HG03432 (cell line): ENCODE results near the gene COL23A1.

Source experiments
- ATAC-seq: cut with Tn5 transposase; IDR thresholded peaks from one replicate; pipeline ENCODE4 v1.9.1; 2021; ENCODE audit warnings: mild to moderate bottlenecking, moderate library complexity; ENCODE audit not compliant: unreplicated experiment

COL23A1 gene

DNA sequence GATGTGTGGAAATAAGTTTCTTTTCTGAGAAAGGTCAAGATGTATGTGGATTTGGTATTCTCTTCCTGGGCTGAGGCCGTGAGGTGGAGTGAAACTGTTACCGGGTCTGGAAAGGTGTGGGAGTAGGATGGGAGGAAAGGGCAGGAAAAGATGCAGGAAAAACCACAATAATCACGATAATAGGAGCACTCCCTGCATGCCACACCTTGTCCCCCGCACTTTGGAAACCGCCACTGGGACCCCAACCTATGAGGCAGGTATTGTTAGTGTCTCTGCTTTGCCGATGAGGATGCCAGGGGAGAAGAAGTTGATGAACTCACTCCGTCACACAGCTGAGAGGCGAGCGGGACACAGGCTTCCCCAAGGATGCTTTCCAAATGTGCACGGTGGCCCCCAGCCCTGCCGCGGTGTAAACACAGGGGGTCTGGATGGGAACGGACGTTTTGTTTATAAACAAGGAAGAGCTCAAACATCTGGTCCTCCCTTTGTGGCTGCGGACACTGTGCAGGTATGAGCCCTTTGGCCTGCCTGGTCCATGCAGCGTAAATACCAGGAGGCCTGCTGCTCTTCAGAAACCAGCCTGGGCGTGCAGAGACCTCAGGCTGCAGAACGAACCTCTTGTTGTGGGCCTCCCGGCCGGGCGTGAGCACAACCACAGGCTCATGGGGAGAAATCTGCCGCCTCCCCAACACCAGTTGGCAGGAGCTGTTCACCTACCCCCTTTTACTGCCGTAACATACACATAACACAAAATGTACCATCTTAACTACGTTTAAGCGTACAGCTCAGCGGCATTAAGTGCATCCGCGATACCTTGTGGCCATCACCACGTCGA lies 126.7 kb downstream of the COL23A1 start:
- ATAC-seq, result no peak

DNA sequence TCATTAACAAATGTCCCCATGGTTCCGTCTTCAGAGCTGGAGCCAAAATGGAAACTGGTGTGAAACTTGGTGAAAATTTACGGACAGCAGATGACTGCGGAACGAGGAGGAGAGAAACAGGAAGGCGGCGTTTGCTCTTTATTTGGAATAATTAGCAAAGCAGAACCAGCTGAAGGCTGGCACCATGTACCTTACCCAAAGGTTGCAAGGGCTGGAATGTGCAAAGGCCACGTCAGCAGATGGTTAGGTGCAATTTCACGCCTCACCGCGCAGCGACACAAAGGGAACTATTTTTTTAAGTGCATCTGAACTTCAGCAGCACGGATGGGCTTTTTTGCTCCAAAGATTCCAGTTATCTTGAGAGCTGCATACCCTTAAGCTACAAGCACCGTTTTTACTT lies 127.4 kb downstream of the COL23A1 start:
- ATAC-seq, result no peak

DNA sequence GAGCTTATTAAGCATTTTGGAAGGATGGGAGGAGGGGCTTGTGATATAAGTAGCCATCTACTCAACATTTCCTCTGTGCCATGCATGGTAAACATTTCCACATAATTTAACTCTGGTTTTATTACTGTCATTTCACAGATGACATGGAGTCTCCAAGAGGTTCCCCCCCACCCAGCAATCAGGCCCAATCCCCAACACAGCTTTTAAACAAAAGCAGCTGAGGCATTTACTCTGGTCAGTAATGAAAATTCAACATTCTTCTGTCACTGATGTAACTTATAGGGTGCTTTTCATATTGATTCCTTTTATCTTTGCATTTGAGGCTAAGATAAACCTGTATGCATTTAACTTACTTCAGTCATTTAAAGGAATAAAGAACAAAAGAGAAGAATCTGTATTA lies 128.1 kb downstream of the COL23A1 start:
- no peak for ATAC-seq

DNA sequence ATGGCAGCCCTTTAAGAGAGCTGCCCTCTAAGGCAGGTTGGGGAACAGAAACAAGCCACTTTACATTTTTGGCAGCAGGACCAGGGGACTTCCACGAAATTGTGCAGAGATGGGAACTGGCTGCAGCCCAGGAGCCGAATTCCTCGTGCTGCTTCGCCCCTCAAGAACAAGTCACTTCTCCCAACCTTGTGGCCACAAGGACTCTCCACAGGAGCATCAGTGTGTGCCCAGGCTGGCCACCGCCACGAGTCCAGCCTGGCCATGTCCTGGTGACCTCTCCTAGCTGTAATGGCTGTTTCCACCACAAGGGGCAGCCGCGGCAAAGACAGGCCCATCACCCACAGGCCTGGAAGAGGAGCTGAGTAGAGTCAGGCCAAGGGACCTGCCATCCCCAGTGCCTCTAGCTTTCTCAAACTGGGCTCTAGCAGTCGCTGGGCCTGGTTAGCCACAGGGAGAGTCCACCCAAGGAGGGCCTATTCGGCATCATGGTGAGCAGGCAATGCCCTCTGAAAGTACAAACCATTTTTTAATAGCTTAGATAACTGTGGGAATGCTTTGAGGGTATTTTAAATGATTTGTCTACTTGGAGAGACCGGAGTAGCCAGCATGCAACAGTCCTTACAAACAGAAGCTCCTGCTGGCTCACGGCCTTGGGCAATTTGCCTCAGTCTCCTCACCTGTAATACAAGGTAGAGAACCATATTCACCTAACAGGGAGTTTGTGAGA lies 129.0 kb downstream of the COL23A1 start:
- ATAC-seq, result no peak

DNA sequence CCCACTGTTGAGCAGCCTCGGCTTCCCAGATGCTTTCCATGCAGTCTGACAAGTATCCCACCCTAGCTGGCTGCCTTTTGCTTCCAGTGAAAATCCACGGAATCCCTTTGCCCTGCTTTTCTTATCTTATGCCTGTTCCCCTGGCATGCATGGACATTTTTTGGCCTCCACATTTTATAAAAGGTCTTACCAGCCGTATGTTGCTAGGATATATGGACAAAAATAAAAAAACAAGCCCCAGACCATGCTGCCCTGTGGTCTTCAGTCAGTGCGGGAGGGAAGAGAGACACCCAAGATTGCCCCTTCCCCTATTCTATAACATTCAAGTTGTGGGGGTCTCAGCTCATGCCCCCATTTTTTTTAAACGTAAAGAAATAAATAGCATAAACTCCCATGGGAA lies 129.6 kb downstream of the COL23A1 start:
- no peak for ATAC-seq

DNA sequence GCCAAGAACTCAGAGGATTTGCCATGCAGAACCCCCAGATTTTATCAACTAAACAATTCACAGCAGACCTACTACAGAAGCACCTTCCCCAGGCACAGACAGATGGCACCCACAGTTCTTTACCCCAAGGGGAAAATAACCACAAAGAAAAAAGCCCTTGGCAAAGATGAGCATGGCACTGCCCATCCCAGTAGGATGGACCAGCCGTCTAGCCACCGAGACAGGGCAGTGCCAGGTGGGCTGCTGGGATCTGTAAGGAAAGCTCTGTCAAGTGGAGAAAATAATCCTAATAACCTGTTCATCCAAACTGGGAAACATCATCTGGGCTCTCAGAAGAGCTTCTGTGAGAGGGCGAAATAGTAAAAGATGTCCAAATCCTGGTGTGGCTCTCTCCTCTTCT lies 130.0 kb downstream of the COL23A1 start:
- no peak for ATAC-seq

DNA sequence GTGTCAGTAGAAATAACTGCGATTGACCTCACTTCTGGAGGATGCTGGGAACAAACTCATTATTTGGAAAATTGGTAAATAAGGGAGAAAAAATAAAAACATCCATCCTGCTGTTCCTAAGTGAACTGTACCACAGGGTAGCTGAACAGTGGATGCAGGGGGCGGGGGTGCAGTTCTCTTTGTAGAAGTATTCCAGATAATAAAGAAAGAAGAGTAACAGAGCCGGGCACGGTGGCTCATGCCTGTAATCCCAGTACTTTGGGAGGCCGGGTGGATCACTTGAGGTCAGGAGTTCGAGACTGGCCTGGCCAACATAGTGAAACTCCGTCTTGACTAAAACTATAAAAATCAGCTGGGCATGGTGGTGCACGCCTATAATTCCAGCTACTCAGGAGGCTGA lies 132.1 kb downstream of the COL23A1 start:
- ATAC-seq, result no peak

DNA sequence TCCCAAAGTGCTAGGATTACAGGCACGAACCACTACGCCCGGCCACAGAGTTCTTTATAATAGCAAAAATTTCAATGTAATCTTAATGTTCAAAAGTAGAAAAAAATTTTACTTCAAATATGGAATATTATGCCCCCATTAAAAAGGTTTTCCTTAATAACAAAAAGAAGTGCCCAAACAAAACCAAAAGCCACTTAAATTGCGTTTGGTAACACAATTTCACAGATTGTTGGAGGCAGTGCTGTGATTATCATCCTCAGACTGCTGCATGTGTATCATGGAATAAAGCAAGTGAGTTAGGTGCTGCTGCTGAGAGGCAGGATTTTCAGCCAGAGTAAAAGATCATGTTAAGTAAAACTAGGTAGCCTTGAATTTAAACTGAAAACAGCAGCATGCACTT lies 132.7 kb downstream of the COL23A1 start:
- no peak for ATAC-seq

DNA sequence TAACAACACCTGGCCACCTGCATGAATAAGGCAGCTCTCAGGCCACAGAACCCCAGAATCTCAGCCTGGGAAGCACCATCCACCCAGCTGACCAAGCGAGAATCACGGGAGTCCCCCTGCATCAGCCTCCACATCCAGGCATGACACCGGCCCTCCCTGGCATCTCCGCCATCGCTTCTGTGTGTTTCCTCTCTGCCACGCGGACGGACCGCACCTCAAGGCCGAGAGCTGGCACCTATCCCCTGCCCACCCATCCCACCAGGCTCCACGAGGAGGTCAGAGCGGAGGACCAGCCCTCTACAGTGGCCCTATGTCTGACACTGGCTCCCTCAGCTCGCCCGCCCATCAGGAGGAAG lies 134.7 kb downstream of the COL23A1 start:
- no peak for ATAC-seq

DNA sequence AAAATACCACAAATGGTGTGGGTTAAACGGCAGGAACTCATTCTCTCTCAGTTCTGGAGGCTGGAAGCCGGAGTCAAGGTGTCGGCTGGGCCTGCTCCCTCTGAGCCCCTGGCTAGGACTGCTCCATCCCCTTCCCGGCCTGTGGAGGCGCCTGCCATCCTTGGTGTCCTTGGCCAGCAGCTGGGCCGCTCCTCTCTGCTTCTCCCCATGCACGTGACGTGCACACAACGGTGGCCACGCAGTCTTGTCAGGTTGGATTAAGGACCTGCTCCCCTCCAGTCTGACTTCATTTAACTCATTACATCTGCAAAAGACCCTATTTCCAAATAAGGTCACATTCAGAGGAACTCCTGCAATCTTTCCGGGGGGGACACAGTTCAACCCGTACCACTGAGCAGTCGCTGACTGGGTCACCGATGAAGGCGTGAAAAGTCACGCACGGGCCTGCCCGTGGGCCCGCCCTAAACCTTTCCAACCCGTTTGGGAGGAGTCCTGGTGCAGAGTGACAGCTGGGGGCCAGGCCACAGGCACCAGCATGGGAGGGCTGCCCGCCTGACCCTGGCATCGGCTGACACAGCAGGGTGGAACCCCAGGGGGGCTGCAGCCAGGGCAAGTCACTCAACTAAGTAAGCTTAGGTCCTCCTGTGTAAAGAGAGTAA lies 135.2 kb downstream of the COL23A1 start:
- no peak for ATAC-seq

DNA sequence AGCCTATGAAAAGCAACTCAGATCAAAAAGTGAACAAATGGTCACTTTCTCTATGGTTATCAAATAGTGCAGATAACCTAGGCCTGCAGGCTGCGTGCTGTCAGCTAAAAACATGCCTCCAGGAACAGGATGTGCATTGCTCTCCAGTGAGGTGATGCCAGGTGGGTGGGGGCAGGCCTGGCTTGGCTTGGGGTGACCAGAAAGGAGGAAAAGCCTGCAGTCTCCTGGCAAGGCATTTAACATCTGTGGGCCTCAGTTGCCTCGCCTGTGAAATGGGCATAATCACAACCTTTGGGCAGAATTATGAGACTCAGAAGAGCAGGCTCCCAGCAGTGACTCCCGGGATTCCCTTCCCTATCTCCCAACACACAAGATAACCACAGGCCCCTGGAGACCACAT lies 135.9 kb downstream of the COL23A1 start:
- no peak for ATAC-seq

DNA sequence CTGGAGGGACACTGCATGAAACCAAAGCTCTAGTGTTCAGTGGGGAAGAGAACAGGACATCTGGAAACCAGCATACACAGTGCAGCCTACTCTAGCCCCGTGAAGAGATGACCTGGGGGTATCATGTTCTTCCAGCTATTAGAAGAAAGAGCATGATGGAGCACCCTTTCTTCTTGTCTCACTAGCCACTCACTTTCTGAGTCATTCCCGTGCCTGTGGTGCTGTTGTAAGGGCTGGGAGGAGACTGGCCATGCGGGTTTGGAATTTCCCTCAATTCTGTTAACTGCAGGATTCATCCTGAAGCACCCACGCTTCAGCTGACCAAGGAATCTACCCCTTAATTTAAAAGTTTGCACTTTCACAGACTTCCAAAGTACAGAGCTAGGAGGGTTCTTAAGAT lies 137.0 kb downstream of the COL23A1 start:
- ATAC-seq, result no peak

DNA sequence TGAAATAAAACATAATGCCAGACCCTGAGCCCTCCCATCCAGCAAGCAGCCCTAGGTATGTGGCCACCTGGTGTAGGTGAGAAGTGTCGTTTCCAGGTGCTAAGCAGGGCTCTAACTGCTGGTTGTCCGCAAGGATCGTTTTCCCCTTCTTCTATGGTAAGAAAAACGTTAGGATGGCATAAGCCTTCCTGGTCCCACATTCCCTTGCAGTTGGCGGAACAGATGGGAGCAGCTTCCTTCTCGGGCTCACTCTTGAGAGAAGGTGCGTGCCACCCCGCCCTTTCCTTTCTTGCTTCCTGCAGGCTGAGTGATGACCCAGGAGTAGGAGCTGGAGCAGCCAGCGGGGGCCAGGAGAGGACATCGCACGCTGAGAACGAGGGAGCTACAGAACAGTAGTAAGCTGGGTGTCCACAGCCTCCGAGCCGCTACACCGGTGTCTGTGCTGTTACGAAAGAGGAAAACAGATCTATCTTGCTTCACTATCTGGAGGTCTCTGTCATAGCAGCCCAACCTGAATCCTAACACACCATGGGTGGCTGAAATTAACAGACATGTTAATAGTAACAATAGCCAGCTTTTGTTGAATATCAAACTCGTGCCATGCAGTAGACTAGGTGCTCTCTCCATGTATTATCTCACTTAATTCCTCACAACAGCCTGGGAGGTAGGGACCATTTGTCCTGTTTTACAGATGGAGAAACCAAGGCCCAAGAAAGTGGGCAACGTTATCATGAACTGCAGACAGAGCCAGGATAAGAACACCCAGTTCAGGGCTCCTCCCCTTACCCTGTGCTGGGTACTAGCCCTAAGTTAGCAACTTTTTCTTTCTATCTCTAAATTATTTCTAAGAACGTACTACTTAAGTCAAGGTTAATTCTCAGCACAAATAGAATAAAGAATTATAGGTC lies 139.8 kb downstream of the COL23A1 start:
- ATAC-seq, result no peak

DNA sequence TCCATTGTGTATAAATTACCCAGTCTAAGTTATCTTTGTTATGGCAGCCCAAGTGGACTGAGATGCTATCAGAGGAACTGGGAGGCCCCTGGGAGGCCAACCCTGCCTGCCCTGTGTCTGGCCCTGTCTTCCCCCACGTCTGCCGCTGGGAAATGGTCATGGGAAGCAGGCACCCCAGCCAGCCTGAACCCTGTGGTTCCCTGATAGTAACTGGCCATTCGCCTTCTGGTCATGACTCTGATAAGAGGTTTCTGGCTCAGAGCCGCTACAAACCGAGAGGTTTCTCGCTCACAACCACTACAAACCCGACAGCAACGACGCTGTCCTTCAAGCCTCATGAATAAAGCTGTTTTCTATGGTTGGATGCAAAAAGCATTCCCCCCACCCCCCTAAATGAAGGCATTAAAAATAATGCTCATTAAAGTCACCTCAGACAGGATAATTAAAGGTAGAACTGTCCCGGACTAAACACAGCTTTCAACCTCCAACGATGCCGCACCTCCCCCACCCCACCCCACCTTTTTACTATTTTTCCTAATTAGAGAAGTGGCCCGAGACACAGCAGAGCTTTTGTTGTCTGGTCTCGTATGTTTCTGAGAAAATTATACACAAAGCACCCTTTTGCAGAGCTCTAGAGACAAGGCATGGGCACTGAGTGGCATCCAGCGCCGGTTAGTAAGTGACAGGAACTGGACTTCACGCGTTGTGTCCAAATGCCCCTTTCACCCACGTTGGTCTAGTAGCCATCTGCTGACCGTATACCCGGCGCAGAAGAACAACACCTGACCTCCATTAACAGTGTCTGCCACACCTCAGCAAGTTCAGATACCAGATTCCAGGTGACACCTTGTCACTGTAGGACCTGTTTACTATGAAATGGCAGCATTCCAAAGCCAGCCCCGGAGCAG lies 140.8 kb downstream of the COL23A1 start:
- no peak for ATAC-seq

DNA sequence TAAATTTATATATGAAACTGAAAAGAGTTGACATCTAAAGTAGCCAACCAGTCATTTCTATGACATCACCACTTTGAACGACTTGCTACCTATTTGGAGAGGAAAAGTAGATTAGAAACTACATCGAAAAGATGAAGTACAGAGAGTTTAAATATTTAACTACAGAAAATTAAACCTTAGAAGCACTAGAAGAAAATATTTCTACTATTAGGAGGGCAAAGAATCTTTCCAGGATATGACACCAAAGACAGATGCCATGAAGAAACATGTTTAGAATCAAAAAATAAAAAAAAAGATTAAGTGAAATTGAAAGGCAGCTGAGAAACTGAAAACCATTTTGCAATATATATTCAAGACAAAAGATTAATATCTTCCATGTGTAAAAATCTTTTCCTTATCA lies 144.7 kb downstream of the COL23A1 start:
- no peak for ATAC-seq

DNA sequence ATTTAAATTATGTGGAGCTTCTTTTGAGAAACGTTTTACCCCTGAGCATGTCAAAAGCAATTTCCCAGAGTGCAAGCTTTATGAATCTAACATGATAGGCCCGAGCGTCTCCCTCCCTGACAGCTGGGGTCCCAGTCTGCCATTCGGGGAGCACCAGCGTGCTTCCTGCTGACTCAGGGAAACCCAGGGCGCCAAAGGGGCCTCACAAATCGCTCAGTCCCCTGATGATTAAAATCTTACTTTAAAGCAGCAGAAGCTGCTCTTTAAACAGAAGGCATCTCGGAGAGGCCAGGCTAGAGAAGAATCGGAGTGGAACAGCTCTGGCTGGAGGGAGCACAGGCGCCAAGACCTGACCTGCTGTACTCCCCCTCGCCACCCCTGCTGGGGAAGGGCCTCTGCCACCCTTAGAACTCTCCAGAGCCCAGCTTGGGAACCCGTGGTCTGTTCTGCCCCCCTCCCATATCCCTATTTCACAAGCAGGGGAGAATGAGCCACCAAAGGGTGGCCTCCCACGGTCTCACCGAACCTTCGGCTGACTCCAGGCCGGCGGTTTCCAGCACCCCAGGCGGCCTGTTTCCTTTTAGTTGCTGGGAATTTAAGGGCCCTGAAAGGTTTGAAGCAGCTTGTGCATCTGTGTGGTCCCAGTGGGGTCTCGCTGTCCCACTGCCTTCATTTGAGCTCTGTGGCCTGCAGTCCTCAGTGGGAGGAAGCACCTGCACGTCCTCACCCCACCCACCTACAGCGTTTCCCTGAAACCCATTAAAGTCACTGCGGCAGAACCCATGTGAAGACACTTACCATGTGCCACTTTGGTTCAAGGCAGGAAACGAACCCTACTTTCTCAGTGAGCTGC lies 147.6 kb downstream of the COL23A1 start:
- no peak for ATAC-seq

DNA sequence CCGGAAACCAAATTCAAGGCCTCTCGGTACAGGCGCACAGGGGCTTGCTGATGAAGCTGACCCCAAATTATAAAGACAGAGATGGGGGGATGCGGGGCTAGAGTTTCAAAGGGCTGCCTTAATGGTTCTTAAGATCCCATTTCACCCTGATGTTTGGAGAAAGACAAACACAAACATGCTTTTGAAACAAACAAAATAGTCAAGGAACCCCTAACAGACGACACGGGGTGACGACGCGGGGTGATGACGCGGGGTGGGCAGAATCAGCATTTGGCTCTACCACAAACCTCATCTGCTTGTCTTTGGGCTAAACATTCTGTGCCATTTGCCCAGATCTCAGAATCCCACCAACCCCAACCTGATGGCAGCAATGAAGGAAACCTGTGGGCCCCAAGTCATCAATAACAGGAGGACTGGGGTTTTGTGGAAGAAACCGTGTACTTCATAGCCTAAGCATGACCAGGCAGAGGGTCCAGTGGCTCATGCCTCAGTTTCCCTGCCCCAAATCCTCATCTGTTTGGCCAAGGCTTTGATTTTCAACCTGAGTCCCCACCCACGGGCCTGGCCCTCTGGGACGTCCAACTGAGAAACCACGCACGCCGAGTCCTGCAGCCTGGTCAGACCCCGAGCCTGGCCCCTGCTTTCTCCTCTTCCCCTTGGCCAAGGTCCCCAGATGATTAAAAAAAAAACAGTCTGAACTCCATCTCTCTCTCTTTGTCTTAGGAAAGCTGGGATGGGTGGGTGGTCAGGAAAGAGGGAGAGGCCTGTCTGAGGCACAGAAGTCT lies 148.5 kb downstream of the COL23A1 start:
- ATAC-seq, result no peak

DNA sequence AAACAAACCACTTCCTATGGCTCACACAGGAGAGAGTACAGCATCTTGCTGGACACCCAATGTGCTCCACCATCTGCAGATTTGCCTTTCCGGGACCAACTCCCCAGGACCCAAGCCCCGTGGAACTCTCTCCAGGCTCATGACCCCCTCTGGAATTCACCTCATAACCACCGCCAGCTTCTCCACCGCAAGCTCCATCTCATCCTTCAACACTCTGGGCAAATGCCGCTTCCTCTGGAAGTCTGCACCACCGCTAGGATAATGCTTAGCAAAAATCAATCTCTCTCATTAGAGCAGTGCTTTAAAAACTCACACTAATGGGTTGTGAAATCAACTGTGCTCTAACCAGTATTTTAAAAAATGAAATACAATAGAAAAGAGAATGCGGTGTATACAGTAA lies 150.0 kb downstream of the COL23A1 start:
- ATAC-seq, result no peak
